Liver (tissue), 9 donors: ENCODE measurements around the gene SRSF12. TPM values are rescaled to one million over a fixed set of nuclear protein-coding genes. Genes with fewer than 3 reads are reported as not detected.
A peak's percentile ranks its signal among the peaks of the same experiment; 100 is the strongest.

Experiments used
- DNase-seq: peaks from one replicate; pipeline ENCODE4 v3.0.0-alpha.2; 2017; ENCODE audit warnings: low spot score
- H3K27ac ChIP-seq, 2 donors: one replicate each; pipeline ENCODE4 v1.7.0; 2013; ENCODE audit warnings: inconsistent platforms in 2 of 2, low read length in 2 of 2, control low read depth in 1 of 2, low read depth in 1 of 2, mild to moderate bottlenecking in 1 of 2
- H3K27me3 ChIP-seq, 4 donors: one replicate each; pipeline versions ENCODE4 v1.6.1 to v1.7.0; 2013; ENCODE audit warnings: low read length in 3 of 4, inconsistent platforms in 1 of 4, mild to moderate bottlenecking in 1 of 4, moderate library complexity in 1 of 4; ENCODE audit not compliant: control insufficient read depth in 4 of 4, insufficient read depth in 4 of 4
- H3K36me3 ChIP-seq, 4 donors: one replicate each; pipeline versions ENCODE4 v1.6.1 to v1.7.0; 2013; ENCODE audit warnings: low read length in 3 of 4, mild to moderate bottlenecking in 3 of 4, low read depth in 1 of 4, moderate library complexity in 1 of 4; ENCODE audit not compliant: control insufficient read depth in 4 of 4, insufficient read depth in 3 of 4
- H3K4me1 ChIP-seq, 4 donors: one replicate each; pipeline versions ENCODE4 v1.6.1 to v1.7.0; 2013; ENCODE audit warnings: low read length in 3 of 4, mild to moderate bottlenecking in 3 of 4, moderate library complexity in 1 of 4; ENCODE audit not compliant: control insufficient read depth in 4 of 4, insufficient read depth in 4 of 4
- H3K4me3 ChIP-seq, 3 donors: one replicate each; pipeline versions ENCODE4 v1.6.1 to v1.7.0; 2013; ENCODE audit warnings: low read length in 3 of 3, control low read depth in 1 of 3, low read depth in 1 of 3, mild to moderate bottlenecking in 1 of 3
- H3K9ac ChIP-seq, 2 donors: one replicate each; pipeline ENCODE4 v1.7.0; 2013; ENCODE audit warnings: low read length in 2 of 2, mild to moderate bottlenecking in 2 of 2, moderate library complexity in 2 of 2, control low read depth in 1 of 2, low read depth in 1 of 2
- H3K9me3 ChIP-seq, 4 donors: one replicate each; pipeline versions ENCODE4 v1.6.1 to v1.7.0; 2013; ENCODE audit warnings: low read length in 3 of 4; ENCODE audit not compliant: control insufficient read depth in 4 of 4
- EGR1 ChIP-seq, 2 donors: IDR thresholded peaks; 2 replicates each; pipeline ENCODE4 v1.6.1; 2016 to 2018; ENCODE audit warnings: antibody characterized with exemption in 2 of 2, low read depth in 2 of 2
- FOXA2 ChIP-seq: IDR thresholded peaks from 2 replicates; pipeline ENCODE4 v1.6.1; 2016; ENCODE audit warnings: antibody characterized with exemption
- GABPA ChIP-seq, 2 donors: IDR thresholded peaks in 1 of 2; conservative IDR thresholded peaks in 1 of 2; 2 replicates each; pipeline ENCODE4 v1.6.1; 2016; ENCODE audit warnings: antibody characterized with exemption in 2 of 2, mild to moderate bottlenecking in 1 of 2, moderate library complexity in 1 of 2
- HNF4A ChIP-seq, 2 donors: conservative IDR thresholded peaks; 2 replicates each; pipeline ENCODE4 v1.6.1; 2016; ENCODE audit warnings: antibody characterized with exemption in 2 of 2, mild to moderate bottlenecking in 2 of 2
- HNF4G ChIP-seq: IDR thresholded peaks from 2 replicates; pipeline ENCODE4 v1.6.1; 2016; ENCODE audit warnings: antibody characterized with exemption
- RAD21 ChIP-seq, 2 donors: IDR thresholded peaks; 2 replicates each; pipeline ENCODE4 v1.6.1; 2016; ENCODE audit warnings: antibody characterized with exemption in 2 of 2, mild to moderate bottlenecking in 2 of 2
- REST ChIP-seq: IDR thresholded peaks from 2 replicates; pipeline ENCODE4 v1.6.1; 2016; ENCODE audit warnings: antibody characterized with exemption, mild to moderate bottlenecking
- RXRA ChIP-seq, 2 donors: IDR thresholded peaks; 2 replicates each; pipeline ENCODE4 v1.6.1; 2017 to 2018; ENCODE audit warnings: antibody characterized with exemption in 2 of 2, mild to moderate bottlenecking in 1 of 2
- SP1 ChIP-seq: IDR thresholded peaks from 2 replicates; pipeline ENCODE4 v1.6.1; 2018; ENCODE audit warnings: antibody characterized with exemption, mild to moderate bottlenecking
- YY1 ChIP-seq: IDR thresholded peaks from 2 replicates; pipeline ENCODE4 v1.6.1; 2016; ENCODE audit warnings: antibody characterized with exemption, mild to moderate bottlenecking
- WGBS: extraction: QIAGEN DNeasy Blood & Tissue Kit; methylation state at CpG from one replicate; pipeline ENCODE4 v1.1.7; 2013; 5-methylcytosine and 5-hydroxymethylcytosine counted together
- polyA plus RNA-seq, 2 donors: library from polyadenylated mRNA; stranded (reverse) in 1 of 2; unstranded in 1 of 2; fragments of 200-250 nt in 1 of 2; fragments of >200 nt in 1 of 2; fragmentation: Nextera tagmentation in 1 of 2; extraction: Ambion mirVana in 1 of 2; gene quantifications; one replicate each; pipeline versions ENCODE4 v1.2.1 to v1.2.3, GENCODE V29; 2013 to 2015
- total RNA-seq, 2 donors: library from RNA; depleted of rRNA; stranded (reverse); fragments of >200 nt; gene quantifications; one replicate each; pipeline ENCODE4 v1.2.3, GENCODE V29; 2014
- TF ChIP-seq, protein P1 (sequence below): fragments of 150-350 bp; IDR thresholded peaks from 2 replicates; pipeline ENCODE4 v1.5.1; 2017; ENCODE audit warnings: improper control_type of control experiment, low read depth, low read length; ENCODE audit not compliant: missing input control
- TF ChIP-seq, protein P2 (sequence below): IDR thresholded peaks from 2 replicates; pipeline ENCODE4 v1.6.1; 2016; ENCODE audit warnings: antibody characterized with exemption
- donor health status: healthy.
- donor health status: healthy.
- donor health status: healthy.
- donor health status: healthy.
- donor health status: healthy.

The SRSF12 gene
- total and polyA plus RNA-seq, 4 donors, result 0.17 to 1.0 (median 0.39) TPM

- WGBS, result 77% methylated on average over 2 of the region's 2 CpGs
- H3K9ac ChIP-seq, result no peak overlapping the region
- H3K9me3 ChIP-seq, result peaks cover 0 to 3% (median 1%) of the 10 kb centered on the region in 4 donors
- no peak for DNase-seq
- no peak overlapping the region for H3K4me3 ChIP-seq
- TF ChIP-seq RAD21 (IDR thresholded peaks at IDR 0.05), result no peak
- TF ChIP-seq, protein P1, sequence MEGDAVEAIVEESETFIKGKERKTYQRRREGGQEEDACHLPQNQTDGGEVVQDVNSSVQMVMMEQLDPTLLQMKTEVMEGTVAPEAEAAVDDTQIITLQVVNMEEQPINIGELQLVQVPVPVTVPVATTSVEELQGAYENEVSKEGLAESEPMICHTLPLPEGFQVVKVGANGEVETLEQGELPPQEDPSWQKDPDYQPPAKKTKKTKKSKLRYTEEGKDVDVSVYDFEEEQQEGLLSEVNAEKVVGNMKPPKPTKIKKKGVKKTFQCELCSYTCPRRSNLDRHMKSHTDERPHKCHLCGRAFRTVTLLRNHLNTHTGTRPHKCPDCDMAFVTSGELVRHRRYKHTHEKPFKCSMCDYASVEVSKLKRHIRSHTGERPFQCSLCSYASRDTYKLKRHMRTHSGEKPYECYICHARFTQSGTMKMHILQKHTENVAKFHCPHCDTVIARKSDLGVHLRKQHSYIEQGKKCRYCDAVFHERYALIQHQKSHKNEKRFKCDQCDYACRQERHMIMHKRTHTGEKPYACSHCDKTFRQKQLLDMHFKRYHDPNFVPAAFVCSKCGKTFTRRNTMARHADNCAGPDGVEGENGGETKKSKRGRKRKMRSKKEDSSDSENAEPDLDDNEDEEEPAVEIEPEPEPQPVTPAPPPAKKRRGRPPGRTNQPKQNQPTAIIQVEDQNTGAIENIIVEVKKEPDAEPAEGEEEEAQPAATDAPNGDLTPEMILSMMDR, result no peak
- H3K27me3 ChIP-seq, result no peaks in the 10 kb centered on the region
- H3K36me3 ChIP-seq, result no peaks in the 10 kb centered on the region
- H3K4me1 ChIP-seq, result peaks cover 4 to 10% (median 7%) of the 10 kb centered on the region in 4 donors
- no peak overlapping the region for H3K27ac ChIP-seq
These were observed 44.0 kb downstream of the SRSF12 start for GRCh38 chr6:89073840-89074239.

- H3K9ac ChIP-seq, result no peak overlapping the region
These were observed 44.8 kb downstream of the SRSF12 start for GRCh38 chr6:89073014-89073620.

GRCh38 chr6:89071036-89071435, 46.8 kb downstream of the SRSF12 start:
- H3K9me3 ChIP-seq, result peaks cover 0 to 3% (median 1%) of the 10 kb centered on the region in 4 donors
- no peaks in the 10 kb centered on the region for H3K36me3 ChIP-seq
- H3K4me3 ChIP-seq, result no peak overlapping the region
- H3K4me1 ChIP-seq, result peaks cover 10 to 20% (median 17%) of the 10 kb centered on the region in 4 donors
- H3K27ac ChIP-seq, result peak overlapping the region; percentile 20 to 44
- no peaks in the 10 kb centered on the region for H3K27me3 ChIP-seq
- DNase-seq, result no peak
- H3K9ac ChIP-seq, result no peak overlapping the region
- TF ChIP-seq, protein P2, sequence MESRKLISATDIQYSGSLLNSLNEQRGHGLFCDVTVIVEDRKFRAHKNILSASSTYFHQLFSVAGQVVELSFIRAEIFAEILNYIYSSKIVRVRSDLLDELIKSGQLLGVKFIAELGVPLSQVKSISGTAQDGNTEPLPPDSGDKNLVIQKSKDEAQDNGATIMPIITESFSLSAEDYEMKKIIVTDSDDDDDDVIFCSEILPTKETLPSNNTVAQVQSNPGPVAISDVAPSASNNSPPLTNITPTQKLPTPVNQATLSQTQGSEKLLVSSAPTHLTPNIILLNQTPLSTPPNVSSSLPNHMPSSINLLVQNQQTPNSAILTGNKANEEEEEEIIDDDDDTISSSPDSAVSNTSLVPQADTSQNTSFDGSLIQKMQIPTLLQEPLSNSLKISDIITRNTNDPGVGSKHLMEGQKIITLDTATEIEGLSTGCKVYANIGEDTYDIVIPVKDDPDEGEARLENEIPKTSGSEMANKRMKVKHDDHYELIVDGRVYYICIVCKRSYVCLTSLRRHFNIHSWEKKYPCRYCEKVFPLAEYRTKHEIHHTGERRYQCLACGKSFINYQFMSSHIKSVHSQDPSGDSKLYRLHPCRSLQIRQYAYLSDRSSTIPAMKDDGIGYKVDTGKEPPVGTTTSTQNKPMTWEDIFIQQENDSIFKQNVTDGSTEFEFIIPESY, result peak; percentile 35
- TF ChIP-seq RAD21 (IDR thresholded peaks at IDR 0.05), result peak; percentile 30 to 48
- TF ChIP-seq HNF4G, result peak; percentile 71
- TF ChIP-seq SP1, result peak; percentile 92
- TF ChIP-seq FOXA2, result peak; percentile 98
- TF ChIP-seq RXRA (IDR thresholded peaks at IDR 0.05), result peak; percentile 45 to 54
- peak; percentile 91 to 96 for TF ChIP-seq HNF4A (conservative IDR thresholded peaks at IDR 0.05)
- TF ChIP-seq REST, result peak; percentile 73

More at GRCh38 chr6:89073014-89073620, 44.8 kb downstream of the SRSF12 start:
- no peak overlapping the region for H3K4me3 ChIP-seq
- 61% methylated on average over 4 of the region's 4 CpGs for WGBS
- H3K36me3 ChIP-seq, result no peaks in the 10 kb centered on the region
- no peaks in the 10 kb centered on the region for H3K27me3 ChIP-seq
- TF ChIP-seq YY1 (no peak), GABPA (IDR thresholded peaks at IDR 0.05 in 1 of 2, conservative IDR thresholded peaks at IDR 0.05 in 1 of 2) (no peak), SP1 (no peak), HNF4G (no peak), RAD21 (IDR thresholded peaks at IDR 0.05) (no peak), HNF4A (conservative IDR thresholded peaks at IDR 0.05) (no peak), EGR1 (IDR thresholded peaks at IDR 0.05; ENCODE audit: low read depth in 2 of 2) (no peak)
- TF ChIP-seq, protein P2, result no peak
- TF ChIP-seq, protein P1, result no peak
- H3K4me1 ChIP-seq, result peaks cover 4 to 13% (median 7%) of the 10 kb centered on the region in 4 donors
- no peak overlapping the region for H3K27ac ChIP-seq
- DNase-seq, result no peak
- peaks cover 0 to 3% (median 1%) of the 10 kb centered on the region in 4 donors for H3K9me3 ChIP-seq
